ENCODE measurements around the gene ACHE.
"Not testable (repeated sequence)": the region's sequence is repeated elsewhere in the genome, so short reads cannot be mapped to it uniquely, and the experiment has no call there.

DNA sequence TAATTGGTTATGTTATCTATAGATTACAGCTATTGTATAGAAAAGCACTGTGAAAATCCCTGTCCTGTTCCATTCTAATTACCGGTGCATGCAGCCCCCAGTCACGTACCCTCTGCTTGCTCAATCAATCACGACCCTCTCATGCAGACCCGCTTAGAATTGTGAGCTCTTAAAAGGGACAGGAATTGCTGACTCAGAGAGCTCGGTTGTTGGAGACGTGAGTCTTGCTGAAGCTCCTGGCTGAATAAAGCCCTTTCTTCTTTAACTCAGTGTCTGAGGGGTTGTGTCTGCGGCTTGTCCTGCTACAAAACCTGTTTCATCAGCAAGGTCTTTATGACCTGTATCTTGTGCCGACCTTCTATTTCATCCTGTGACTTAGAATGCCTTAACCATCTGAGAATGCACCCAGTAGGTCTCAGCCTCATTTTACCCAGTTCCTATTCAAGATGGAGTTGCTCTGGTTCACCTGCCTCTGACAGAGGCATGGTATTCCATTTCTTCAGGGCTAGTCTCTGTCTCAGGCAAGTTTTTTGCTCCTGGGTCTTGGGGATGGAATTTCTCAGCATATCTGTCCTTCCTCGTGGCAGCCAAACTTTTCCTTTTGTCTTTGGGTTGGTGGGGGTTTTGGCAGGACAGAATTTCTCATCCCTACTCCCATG is 24.2 kb upstream of the ACHE start:
- TF ChIP-seq, protein P1, sequence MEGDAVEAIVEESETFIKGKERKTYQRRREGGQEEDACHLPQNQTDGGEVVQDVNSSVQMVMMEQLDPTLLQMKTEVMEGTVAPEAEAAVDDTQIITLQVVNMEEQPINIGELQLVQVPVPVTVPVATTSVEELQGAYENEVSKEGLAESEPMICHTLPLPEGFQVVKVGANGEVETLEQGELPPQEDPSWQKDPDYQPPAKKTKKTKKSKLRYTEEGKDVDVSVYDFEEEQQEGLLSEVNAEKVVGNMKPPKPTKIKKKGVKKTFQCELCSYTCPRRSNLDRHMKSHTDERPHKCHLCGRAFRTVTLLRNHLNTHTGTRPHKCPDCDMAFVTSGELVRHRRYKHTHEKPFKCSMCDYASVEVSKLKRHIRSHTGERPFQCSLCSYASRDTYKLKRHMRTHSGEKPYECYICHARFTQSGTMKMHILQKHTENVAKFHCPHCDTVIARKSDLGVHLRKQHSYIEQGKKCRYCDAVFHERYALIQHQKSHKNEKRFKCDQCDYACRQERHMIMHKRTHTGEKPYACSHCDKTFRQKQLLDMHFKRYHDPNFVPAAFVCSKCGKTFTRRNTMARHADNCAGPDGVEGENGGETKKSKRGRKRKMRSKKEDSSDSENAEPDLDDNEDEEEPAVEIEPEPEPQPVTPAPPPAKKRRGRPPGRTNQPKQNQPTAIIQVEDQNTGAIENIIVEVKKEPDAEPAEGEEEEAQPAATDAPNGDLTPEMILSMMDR (IDR thresholded peaks at IDR 0.05), result not testable (repeated sequence)
- not testable (repeated sequence) for TF ChIP-seq EP300, POLR2A, POLR2AphosphoS5 (IDR thresholded peaks at IDR 0.05)
